Choroid plexus epithelial cell (primary cell): ENCODE measurements around the gene NCAPH2.

ENCODE experiments used
- DNase-seq: peaks from one replicate; pipeline ENCODE4 v3.0.0-alpha.2; 2010; ENCODE audit warnings: low read depth
- H3K4me3 ChIP-seq: 2 replicates; pipeline ENCODE4 v1.5.1; 2011; ENCODE audit warnings: low read depth, mild to moderate bottlenecking, control low read depth, low read length, moderate library complexity
- TF ChIP-seq, protein P1 (sequence below): conservative IDR thresholded peaks from 2 replicates; pipeline ENCODE4 v1.5.1; 2011; ENCODE audit warnings: low read depth, mild to moderate bottlenecking, control low read depth, inconsistent platforms, low read length, moderate library complexity

Gene NCAPH2

DNA sequence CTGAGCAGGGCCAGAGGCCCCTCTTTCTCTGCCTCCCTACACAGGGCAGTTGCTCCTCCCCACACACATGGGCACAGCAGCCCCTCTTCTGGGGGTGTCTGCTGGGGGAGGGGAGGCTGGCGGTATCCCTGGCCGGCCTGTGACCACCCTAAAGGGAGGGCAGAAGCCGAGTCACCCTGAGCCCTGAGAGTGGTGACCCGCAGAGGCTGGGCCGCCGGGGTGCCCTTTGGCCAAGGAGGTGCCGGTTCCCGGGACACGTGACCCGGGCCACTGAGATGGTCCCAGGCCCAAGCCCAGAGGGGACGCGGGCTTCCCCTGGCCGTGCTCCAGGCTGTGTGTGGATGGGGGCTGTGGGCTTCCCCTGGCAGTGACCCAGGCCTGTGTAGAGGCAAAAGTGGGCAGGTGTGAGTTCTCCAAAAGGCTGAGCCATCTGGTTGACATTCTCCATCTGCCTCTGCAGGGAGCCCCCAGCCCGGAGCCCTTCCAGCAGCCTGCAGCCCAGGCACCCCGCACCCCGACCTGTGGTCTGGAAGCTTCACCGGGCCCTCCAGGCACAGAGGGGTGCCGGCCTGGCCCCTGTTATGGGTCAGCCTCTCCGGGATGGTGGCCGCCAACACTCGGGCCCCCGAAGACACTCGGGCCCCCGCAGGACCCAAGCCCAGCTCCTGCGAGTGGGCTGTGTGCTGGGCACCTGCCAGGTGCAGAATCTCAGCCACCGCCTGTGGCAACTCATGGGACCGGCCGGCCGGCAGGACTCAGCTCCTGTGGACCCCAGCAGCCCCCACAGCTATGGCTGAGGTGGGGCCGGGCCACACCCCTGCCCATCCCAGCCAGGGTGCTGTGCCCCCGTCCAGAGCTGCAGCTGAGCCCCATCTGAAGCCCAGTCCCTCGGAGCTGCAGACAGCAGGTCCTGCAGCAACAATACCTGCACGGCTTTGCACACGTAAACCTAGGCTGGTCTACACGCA, 25.6 kb upstream of the NCAPH2 start:
- TF ChIP-seq, protein P1, sequence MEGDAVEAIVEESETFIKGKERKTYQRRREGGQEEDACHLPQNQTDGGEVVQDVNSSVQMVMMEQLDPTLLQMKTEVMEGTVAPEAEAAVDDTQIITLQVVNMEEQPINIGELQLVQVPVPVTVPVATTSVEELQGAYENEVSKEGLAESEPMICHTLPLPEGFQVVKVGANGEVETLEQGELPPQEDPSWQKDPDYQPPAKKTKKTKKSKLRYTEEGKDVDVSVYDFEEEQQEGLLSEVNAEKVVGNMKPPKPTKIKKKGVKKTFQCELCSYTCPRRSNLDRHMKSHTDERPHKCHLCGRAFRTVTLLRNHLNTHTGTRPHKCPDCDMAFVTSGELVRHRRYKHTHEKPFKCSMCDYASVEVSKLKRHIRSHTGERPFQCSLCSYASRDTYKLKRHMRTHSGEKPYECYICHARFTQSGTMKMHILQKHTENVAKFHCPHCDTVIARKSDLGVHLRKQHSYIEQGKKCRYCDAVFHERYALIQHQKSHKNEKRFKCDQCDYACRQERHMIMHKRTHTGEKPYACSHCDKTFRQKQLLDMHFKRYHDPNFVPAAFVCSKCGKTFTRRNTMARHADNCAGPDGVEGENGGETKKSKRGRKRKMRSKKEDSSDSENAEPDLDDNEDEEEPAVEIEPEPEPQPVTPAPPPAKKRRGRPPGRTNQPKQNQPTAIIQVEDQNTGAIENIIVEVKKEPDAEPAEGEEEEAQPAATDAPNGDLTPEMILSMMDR: no peak
- peak overlapping the region; percentile 65 for H3K4me3 ChIP-seq
- no peak for DNase-seq

DNA sequence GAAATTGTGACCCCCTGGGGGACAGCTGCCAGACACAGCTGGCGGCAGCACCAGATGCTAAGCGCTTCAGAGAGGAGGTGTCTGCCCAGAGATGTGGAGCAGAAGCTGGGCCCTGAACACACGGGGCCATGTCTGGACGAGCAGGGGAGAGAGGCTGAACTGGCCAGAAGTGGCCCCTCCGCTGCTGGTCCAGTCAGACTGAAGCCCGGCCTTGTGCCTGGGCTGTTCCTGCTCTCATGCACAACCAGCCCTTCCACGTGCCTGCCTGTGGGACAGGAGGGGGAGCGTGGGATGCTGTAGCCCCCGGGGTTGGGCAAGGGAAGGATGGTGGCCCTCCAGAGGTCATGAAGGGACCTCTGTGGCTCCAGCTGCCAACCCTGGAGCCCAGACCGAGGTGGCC, 24.9 kb upstream of the NCAPH2 start:
- no peak overlapping the region for H3K4me3 ChIP-seq

DNA sequence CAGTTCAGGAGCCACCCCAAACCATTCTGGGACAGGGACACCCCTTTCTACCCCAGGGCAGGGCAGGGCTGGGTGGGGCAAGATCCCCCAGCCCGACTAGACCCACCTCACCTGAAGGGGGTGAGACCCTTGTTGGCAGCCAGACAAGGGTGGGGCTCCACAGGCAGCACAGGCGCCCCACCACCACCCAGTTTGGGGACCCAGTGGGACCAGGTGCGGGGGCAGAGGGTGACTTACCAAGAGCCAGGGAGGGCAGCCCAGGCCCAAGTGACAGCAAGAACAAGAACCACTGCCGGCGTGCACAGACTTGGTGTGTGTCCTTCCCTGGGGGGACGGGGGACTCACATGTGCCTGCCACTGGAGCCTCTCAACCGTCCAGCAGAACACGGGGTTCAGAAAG, 24.5 kb upstream of the NCAPH2 start:
- TF ChIP-seq, protein P1: no peak
- no peak for DNase-seq
- no peak overlapping the region for H3K4me3 ChIP-seq

More for the DNA sequence above, 24.9 kb upstream of the NCAPH2 start:
- no peak for DNase-seq
- TF ChIP-seq, protein P1: no peak

DNA sequence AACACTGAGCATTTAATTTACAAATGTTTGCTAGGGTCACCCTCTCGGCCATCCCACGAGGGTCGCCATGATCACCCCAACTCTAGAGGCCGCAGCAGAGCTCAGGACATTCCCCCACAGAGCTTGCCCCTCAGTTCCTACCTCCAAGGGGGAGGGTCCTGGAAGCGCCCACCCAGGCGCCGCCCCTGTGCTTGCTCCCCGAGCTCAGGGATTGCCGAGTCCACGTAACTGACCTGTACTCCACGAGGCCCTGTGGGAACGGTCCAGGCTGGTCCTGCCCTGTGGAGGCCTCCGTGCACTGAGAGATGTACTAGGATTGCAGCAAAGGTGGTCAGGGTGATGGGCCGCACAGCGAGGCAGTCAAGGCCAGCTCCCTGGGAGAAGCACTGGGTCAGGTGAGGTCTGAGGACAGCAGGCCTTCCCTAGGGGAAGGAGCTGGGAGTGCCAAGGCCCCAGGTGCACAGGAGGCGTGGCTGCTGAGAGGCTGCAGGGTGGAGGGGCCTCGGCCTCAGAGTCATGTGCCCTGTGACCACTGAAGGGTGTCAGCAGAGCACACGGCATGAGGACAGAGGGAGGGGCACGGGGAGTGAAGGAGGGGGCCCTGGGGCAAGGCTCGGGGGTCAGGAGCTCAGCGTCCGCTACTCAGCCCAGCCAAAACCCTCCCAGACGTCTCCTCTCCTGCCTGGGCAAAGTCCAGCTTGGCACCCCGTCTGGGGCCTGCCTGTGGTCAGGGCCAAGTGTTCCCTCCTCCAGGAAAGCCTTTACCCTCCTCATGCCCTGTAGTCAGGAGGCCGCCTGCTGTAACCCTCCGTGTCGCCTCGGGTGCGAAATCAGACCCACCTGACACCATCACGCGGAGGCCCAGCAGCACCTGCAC, 23.8 kb upstream of the NCAPH2 start:
- TF ChIP-seq, protein P1: no peak
- H3K4me3 ChIP-seq: no peak overlapping the region
- DNase-seq: no peak

DNA sequence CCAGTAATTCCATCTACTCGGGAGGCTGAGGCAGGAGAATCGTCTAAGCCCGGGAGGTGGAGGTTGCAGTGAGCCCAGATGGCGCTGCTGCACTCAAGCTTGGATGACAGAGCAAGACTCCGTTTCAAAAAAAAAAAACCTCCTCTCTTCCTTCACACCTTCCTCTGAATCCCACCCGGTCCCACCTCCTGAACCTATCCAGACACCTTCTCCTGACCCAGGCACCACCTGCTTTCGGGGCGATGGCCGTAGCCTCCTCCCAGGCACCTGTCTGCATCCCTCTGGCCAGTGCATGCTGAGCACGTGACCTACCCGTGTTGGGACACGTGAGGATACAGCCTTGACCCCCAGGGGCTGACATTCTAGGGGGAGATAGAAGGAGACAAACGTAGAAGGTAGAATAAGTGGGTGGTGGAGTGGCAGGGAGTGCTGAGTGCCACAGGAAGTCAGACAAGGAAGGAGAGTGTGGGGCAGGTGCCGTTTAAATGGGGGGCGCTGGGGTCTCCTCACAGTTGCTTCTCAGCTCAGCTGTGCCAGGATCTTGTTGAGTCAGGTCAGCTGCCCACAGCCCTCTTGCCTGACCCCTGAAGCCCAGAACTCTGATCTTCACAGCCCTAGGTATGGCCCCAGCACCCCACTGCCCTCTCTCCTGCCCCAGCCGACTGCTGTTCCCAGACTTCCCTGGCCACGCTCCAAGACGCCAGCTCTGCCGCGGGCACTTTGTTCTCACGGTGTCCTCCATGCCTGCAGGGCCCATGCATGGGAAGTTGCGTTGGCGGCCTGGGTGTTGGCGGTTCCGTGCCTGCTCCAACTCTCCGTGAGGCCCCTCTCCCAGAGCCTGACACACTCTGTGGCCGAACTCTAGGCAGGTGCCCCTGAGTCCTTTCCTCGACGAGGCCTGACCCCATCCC, 22.5 kb upstream of the NCAPH2 start:
- TF ChIP-seq, protein P1: no peak
- no peak for DNase-seq
- no peak overlapping the region for H3K4me3 ChIP-seq

DNA sequence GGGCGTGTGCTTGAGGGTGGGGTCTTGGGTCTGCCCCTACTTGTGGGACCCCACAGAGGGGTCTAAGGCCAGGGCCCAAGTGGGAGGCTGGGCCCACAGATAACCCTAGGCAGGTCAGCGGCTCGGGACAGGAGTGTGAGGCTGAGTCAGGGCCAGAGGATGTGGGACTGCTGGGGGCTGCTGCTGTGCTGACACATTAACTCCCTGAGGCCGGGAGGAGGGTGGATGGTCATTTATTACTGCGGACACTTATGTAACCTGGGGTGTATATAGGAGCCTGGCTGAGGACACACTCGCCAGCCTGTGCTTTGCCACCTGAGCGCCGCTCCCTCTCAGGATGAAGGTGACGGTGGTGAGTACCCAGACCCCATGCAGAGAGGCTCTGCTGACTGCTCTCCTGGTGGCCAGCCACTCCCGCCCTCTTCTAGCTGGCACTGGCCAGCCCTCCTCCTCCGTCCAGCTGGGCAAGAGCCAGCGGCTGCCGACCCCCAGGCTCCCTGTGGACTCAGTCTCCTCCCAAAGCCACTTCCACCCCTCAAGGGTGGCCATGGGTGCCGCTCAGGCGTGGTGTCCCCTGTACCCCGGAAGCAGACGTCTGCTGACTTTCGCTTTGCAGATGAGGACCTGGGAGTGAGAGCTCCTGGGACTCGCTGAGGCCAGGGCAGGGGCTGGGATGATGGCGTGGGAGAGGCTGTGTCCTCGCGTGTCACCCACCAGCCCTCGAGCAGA, 21.3 kb upstream of the NCAPH2 start, which contains the start of gene MIOX:
Gene MIOX (plus strand): TSS at position 299 of the 729 bp plus-strand sequence. CDS start 39 bp downstream, at position 338.
- H3K4me3 ChIP-seq: no peak within 1 kb of the TSS
- TF ChIP-seq, protein P1: no peak
- peak; percentile 15 for DNase-seq
